ENCODE results near the gene RALGAPA2.
"Not testable (repeated sequence)": the region's sequence is repeated elsewhere in the genome, so short reads cannot be mapped to it uniquely, and the experiment has no call there.

RALGAPA2 gene

DNA sequence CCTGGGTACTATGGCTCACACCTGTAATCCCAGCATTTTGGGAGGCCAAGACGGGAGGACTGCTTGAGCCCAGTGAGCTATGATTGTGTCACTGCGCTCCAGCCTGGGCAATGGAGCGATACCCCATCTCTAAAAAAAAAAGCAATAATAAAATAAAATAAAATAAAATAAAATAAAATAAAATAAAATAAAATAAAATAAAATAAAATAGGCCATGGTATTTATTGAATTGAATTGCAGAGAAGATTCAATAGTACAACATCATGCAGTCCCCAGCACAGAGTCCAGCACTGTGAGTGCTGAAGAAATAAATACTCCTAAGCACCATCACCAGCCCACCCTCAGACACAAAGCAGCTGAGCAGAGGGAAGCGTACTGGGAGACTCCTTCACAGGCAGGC is 144.7 kb downstream of the RALGAPA2 start:
- DNase-seq = no peak

DNA sequence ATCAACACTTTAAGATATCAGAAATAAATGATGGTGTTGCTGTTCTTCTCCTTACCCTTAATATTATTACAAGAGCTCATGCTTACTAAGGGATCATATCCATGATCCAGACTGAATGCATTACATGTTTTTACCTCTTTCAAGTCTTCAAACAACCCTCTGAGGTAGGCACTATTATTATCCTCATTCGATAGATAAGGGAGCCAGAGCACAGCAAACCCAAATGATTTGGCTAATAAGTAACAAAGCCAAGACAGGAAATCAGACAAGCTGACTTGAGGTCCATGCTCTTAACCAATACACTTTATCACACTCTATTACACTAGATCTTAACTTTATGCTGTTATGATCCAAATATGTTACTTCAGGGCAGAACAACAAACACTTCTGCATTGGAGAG is 145.9 kb downstream of the RALGAPA2 start:
- no peak for DNase-seq

DNA sequence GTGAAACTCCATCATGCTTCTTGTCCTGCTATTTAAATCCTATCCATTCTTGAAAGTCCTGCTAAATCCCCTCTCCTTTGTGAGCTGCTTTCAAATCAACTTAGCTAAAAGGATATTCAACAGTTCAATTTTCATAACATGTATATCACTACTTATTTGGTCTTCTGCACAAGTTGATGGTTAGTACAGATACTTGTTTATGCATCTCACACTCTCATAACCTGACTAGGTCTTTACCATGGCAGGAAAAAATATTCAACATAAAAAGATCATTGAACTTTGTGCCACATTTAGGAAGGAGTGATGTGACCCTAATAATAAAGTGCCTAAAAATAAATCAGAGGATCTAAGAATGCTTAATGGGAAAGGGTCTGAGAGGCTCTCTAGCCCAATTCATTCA is 148.2 kb downstream of the RALGAPA2 start:
- DNase-seq = no peak

DNA sequence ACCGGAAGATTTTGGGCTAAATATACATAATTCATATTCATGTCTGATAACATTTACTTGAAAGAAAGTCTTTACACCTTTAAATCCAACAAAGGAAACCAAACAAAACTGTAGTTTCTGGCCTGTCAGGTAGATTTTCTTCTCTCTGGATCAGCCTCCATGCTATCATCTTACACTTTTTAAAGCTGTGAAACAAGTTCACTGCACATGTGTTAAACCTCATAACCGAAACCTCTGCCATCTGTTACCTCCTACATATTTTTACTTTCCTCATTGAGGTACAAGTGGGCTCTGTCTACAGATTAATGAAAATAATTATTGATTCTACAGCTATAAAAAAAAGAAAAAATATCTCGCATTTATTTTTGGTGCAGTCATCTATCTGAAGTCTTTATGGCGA is 149.9 kb downstream of the RALGAPA2 start:
- no peak for DNase-seq

DNA sequence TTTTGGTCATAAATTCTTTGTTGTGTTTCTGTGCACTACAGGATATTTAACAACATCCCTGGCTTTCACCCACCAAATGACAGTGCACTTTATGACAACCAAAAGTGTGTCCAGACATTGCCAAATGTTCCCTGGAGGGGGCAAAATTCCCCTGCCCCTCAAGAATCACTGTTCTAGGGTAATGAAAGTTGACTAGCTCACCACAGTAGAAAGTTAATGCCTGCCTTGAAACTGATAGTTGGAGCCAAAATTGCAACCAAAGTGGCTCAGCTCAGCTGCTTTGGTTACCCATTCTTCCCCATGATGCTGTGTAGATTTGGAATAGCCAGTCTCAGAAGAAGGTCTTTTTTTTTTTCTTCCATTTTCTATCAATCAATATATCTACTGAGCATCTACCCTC is 150.6 kb downstream of the RALGAPA2 start:
- DNase-seq = no peak

DNA sequence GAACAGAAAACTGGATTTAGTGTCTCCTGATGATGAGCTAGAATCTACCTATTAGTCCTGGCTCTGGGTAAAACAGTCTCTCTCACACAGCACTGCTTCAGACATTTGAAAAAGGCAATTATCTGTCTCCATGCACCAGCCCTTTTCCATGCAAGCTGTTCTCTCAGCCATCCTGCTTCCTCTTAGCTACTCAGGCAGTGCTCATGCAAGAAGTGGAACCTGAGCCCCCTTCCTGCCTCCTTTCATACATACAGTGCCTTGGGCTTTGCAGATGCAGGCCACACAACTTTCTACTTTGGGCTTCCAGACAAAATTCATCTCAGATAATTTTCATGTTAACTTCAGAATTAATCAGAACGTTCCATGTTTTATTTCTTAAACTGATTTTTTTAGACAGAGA is 151.3 kb downstream of the RALGAPA2 start:
- no peak for DNase-seq

DNA sequence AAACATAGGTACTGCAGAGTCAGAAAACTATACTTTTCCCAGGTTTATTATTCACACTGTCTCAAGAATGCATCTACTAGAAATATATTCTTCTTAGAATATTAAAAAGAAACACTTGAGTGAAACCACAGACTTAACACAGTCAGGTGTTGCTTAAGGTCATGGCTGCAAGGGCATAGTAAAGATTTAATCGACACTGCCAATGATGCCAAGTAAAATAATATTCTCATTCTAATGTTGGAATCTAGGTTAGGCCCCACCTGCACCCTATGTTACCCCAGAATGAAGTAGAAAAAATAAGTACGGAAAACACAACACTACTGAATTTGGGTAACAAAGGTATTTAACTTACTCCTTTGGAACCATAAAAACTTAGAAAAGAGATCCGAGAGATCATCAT is 155.0 kb downstream of the RALGAPA2 start:
- DNase-seq = no peak

DNA sequence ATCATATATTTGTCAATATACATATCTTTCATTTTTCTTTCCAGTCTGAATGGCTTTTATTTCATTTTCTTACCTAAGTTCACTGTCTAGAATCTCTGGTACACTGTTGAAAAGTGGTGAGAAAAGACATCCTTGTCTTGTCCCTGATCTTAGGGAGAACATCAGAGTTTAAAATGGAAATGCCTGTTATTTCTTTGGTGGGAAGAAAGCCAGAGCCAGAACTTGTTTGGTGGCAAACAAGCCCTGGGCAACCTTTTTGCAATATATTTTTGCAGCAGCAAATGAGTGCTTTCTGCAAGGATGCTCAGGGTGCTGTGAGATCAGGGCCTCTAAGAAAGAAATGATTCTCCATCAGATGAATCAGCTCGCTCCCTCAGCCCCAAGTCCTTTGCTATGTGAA is 156.6 kb downstream of the RALGAPA2 start:
- DNase-seq = no peak

DNA sequence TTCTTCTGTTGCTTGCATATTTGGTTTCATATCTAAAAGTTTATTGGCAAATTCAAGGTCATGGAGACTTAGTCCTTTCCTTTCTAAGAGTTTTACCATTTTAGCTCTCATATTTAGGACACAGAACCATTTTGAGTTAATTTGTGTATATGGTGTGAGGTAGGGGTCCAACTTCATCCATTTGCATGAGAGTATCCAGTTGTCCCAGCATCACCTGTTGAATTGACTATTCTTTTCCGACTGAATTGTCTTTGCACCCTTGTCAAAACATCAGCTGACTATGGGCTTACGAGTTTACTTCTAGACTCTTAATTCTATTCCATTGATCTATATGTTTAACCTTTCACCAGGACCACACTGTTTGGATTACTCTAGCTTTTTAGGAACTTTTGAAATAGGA is 157.5 kb downstream of the RALGAPA2 start:
- DNase-seq = no peak

DNA sequence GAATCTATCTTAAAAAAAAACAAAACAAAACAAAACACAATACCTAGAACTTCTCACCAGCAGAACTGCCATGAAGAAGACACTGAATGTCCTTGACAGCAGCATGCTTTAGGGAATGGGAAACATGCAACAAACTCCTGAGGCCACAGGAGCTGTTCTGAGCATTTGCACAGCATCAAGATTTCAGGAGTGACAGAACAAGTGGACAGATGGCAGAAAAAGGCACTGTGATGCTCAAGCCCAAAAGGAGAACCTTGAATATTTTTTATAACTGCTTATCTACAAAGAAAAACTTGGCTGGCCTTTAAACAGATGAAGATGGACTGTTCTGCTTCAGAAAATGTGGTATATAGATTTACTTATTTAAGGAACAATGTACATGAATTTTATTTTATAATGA is 158.9 kb downstream of the RALGAPA2 start:
- DNase-seq = no peak

DNA sequence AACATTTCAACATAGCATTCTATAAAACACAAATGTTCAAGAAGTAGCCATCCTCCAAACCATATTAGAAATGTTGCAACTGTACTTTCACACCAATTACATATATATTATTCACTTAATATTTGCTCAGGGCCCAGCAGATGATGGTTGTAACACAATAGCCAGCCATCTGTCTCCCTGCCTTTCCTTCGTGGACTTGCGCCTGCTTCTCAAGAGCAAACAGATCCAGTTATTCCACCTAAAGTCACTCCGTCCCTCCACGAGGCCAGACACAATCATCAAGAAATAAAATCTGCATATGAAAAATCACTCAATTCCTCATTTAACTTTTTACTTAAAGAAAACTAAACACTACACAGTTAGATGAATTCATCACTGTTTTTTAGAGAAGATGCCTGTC is 160.4 kb downstream of the RALGAPA2 start:
- no peak for DNase-seq

DNA sequence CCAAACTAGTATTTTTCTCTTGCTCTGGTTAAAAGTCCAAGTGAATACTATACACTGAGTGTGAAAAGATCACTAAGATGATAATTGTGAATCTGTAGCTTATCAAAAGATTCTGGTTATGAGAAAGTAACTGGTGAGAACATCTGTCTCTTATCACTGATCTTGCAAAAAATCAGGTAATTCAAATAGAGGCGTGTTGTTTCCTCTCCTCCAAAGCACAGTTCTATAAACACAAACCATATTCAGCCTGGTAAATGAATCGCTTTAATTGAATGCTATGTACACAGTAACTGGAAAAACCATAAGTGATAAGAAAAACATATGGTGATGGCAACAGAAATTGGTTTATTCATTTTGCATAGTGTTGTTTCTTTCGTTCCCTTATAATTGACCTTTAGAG is 161.0 kb downstream of the RALGAPA2 start:
- no peak for DNase-seq

DNA sequence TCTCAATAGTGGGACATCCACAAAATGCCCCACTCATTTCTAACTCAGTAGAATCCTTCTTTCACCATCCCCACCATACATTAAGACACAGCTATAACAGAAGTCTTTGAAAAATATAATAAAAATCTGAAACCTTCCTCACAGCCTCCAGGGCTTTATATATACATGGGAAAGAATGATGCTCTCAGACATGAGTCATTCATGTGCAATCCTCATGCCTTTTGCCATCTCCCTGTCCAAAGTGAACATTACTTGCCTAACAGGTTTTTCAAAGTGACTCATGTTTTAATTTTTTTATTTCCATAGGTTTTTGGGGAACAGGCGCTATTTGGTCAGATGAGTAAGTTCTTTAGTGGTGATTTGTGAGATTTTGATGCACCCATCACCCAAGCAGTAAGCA is 162.7 kb downstream of the RALGAPA2 start:
- DNase-seq = peak; percentile 83

DNA sequence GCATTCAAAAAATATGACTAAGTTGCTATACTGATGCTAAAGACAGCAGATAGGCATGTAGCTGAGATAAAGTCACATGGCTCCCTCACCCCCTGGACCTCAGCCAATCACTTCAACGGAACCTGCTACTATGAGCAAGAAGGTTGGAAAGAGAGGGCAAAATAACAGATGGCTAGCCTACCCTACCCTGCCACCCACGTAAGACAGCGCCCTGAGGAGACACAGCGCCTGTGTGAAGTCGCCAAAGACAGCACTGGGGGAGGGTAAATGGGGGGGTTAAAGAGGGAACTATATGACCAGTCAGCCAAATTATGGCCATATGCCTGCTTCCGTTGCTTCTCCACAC is 163.2 kb downstream of the RALGAPA2 start:
- DNase-seq = no peak

DNA sequence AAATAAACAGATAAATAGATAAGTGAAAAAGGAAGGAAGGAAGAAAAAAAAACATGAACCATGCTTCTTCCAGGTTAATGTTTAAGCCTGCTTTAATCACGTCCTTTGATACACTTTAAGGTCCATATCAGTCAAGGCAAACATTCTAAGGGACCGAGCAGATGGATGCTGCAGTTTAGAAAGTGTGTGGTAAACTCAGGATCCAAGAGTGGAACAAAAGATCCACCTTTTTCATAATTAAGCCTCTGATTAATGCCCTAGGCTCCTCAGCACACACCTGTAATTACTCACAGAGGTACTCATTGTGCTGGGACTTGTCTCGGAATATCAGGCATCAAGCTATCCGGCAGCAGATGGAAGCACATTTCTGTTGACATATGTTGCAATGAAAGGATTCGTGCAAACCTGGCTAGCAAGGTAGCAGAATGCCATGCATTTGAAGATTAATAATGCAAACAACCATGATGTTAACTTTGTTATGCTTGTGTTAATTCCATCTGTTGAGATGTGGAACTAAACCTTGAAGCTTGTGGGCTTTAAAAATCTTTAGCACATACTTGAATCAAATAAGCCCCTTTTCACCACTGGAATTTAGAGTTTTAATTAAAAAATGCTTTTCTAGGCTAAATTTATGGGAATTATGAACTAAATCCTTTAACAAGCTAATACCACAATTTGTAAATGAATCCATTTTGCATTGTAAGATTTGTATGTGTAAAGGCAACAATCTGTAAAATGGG is 163.7 kb downstream of the RALGAPA2 start:
- DNase-seq = no peak

DNA sequence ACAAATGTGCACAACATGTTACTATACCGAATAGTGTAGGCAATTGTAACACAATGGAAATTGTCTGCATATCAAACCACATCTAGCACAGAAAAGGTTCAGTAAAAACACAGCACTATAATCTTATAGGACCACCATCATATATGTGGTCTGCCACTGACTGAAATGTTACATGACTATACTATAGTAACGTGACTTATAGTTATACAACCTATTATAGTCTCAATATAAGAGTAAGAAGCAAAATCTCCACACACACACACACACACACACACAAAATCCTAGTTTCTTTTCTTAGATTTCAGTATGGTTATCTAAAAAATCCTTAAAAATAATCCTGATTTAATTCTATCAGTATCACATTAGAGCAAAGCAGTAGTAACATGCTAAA is 164.6 kb downstream of the RALGAPA2 start:
- DNase-seq = no peak

DNA sequence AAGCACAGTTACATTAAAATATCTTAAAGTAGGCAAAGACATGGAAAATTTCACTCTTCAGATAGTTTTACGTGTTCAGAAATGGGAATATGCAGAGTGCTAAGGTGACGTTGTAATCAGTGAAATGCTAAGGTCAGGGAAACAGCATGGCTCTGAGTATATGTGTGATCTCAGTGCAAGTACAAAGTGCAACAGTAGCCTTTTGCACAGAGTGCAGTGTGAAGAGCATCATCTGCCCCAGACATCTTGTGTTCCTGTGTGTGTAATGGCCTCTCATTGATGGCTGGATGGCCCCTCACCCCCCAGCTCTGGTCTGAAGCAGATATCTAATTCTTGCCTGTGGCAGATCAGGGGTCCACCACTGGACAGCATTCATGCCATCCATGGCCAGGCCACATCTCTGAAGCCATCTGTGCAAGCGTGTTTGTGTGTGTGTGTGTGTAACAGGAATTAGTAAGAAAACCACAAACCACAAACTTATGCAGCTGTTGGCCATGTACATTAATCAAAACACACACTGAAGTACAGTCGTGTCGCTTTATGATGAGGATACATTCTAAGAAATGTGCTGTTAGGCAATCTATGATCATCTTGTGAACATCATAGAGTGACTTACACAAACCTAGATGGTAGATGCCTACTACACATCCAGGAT is 165.1 kb downstream of the RALGAPA2 start:
- DNase-seq = peak; percentile 91

DNA sequence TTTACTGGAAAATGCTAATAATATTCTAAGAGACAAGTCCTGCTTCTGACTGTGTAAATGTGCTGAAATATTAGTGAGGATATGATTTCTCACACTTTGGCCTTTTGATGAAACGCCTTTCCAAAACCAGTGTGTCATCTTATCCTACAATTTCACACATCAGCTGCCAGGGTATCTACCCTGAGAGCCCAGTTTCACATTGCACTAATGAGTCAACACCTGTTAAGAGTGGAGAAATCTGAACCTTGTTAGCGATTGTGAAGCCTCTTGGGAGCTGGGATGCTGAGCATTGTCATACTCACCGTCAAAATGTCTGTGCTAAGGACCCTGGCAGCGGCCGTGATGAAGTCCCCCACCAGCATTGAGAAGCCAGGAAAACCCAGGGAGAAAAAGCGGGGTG is 166.0 kb downstream of the RALGAPA2 start:
- no peak for DNase-seq

DNA sequence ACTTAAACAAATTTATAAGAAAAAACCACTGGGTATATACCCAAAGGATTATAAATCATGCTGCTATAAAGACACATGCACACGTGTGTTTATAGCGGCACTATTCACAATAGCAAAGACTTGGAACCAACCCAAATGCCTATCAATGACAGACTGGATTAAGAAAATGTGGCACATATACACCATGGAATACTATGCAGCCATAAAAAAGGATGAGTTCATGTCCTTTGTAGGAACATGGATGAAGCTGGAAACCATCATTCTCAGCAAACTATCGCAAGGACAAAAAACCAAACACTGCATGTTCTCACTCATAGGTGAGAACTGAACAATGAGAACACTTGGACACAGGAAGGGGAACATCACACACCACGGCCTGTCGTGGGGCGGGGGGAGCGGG is 169.1 kb downstream of the RALGAPA2 start:
- DNase-seq = not testable (repeated sequence)

DNA sequence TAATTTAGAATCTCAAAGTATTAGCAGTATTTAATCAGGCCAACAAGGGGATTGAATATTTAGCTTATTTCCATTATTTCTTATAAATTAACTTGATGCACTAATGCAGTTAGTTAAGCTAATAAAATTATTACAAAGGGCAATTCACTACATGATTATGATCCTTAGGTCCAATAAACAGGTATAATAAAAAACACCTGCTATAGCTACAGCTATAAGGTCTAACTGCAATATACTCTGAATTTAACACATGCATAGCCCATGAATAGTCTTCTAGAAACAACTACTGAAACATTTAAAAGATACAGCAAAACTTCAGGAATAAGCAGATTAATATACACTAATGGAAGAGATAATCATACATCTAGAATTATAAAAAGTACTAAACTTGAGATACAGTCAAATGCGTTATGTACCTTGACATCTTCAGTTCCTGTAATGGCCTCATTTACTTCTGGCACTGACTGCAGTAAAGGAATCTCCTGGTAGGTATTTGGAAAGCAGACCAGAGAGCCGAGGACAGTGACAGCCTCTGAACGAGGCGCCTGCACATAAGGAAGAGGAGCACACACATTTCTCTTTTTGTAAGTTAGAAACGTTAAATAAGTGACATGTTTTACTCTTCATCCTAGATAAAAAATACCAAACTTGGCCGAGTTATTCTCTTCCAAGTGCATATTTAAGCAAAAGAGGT is 176.1 kb downstream of the RALGAPA2 start:
- no peak for DNase-seq

DNA sequence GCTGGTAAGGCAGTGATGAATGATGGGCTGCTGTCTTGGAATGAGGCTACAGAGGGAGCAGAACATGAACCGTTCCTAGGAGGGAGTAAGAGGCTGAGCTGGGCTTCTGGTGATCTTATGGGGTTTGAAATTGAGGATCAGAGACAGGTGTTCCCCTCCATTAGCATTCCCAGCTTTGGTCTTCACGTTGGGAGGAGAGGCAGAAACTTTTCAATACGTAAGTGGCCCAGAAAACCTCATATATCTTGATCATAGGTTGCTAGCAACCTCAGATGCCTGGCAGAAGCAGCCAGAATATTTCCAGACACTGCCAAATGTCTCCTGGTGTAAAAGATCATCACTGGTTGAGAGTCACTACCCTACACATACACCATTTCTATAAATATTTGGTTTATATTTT is 177.4 kb downstream of the RALGAPA2 start:
- DNase-seq = no peak

DNA sequence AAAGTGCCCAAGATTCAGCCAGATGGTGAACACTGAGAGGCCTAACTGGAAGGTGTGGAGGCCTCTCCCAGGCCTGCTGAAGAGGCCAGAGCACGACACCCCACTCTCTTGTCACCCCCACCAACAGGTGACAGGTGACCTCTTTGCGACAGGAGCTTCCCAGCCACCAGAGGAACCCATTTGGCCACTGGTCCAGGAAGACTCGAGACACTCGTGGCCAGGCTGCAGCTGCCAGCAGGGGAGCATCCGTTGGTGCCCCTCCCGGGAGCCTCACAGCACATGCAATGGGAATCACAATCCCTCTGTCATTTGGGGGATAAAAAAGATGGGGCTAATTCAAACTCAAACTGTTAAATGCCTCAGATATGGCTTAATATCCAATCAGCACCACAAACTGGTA is 181.2 kb downstream of the RALGAPA2 start:
- DNase-seq = no peak

DNA sequence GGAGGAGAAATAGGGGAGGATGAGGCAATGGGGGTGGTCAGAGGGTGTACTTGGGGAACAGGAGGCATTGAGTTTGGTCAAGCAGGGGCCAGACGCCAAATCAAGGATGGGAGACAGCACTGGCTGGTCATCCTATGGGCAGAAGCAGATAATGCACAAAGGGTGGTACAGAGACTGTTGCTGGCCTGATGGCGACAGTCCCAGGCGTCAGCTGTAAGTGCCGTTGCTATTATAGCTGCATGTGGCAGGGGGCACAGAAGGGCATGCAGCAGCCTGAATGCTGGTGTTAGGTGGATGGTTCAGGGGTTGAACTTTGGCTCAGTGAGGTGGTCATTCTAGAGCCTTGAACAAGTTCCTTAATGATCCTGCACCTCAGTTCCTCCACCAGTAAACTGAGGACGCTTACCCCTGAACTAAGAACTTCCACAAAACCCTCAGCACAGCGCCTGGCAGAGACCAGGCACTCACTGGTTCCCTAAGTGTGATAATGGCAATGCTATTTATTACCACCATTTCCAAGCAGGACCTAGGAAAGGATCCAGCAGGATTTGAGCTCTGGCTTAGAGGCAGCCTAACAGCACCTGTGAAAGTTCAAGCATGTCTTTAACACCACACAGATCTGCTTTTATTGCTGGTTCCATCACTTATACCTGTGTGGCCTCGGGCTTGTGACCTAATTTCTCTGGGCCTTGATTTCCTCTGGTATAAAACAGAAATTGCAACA is 181.9 kb downstream of the RALGAPA2 start:
- DNase-seq = no peak

DNA sequence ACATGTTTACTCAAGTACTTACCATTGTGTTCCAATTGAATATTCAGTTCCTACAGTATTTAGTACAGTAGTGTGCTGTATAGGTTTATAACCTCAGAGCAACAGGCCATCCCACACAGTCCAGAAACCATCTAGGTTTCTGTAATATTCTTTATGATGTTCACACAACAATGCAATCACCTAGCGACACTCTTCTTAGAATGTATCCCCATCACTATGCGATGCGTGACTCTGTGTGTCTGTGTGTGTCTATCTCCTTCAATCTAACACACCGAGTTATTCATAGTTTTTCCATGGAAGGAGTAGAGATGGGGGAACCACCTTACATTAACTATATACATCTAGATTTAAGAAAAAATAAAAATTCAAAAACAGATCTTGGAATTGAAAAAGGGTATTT is 182.8 kb downstream of the RALGAPA2 start:
- DNase-seq = no peak

Measured in HCEC 1CT (cell line).